Mesothelial cell of epicardium (in vitro differentiated cells): ENCODE results near the gene ZNF585A. TPM values are rescaled to one million over a fixed set of nuclear protein-coding genes. Genes with fewer than 3 reads are reported as not detected.

Experiments
- DNase-seq, 2 experiments: peaks; one replicate each; pipeline ENCODE4 v3.0.0; 2021; ENCODE audit warnings: low spot score in 2 of 2; ENCODE audit not compliant: unreplicated experiment in 2 of 2
- H3K27ac Mint-ChIP-seq: 2 replicates; pipeline ENCODE4 v1.8.0; 2021; ENCODE audit warnings: mixed read lengths
- H3K27me3 Mint-ChIP-seq: 2 replicates; pipeline ENCODE4 v1.8.0; 2021; ENCODE audit warnings: low read depth, mixed read lengths
- H3K36me3 Mint-ChIP-seq: 2 replicates; pipeline ENCODE4 v1.8.0; 2021; ENCODE audit warnings: mixed read lengths
- H3K4me1 Mint-ChIP-seq: 2 replicates; pipeline ENCODE4 v1.8.0; 2021; ENCODE audit warnings: mixed read lengths
- H3K4me3 Mint-ChIP-seq: 2 replicates; pipeline ENCODE4 v1.8.0; 2021; ENCODE audit warnings: mild to moderate bottlenecking, moderate library complexity, mixed read lengths
- H3K9me3 Mint-ChIP-seq: 2 replicates; pipeline ENCODE4 v1.8.0; 2021; ENCODE audit warnings: mixed read lengths
- total RNA-seq: library from RNA; stranded (reverse); gene quantifications from 3 replicates; pipeline ENCODE4 v1.2.1, GENCODE V29; 2021
- TF ChIP-seq, protein P1 (sequence below): fragments of 200-600 bp; sonication (generic); IDR thresholded peaks from one replicate; pipeline ENCODE4 v1.5.0; 2021; ENCODE audit warnings: antibody characterized with exemption; ENCODE audit not compliant: unreplicated experiment

ZNF585A gene
- total RNA-seq, 1 donor from 2014 or later: 12.5 TPM

GRCh38 chr19:37098570-37098969 lies 73.9 kb downstream of the ZNF585A start:
- Mint-ChIP-seq H3K4me3 (no peak overlapping the region), H3K36me3 (peaks cover 92% of the 10 kb centered on the region), H3K27me3 (no peaks in the 10 kb centered on the region), H3K4me1 (no peaks in the 10 kb centered on the region), H3K27ac (no peak overlapping the region), H3K9me3 (peaks cover 70% of the 10 kb centered on the region)
- no peak for DNase-seq
- TF ChIP-seq, protein P1, sequence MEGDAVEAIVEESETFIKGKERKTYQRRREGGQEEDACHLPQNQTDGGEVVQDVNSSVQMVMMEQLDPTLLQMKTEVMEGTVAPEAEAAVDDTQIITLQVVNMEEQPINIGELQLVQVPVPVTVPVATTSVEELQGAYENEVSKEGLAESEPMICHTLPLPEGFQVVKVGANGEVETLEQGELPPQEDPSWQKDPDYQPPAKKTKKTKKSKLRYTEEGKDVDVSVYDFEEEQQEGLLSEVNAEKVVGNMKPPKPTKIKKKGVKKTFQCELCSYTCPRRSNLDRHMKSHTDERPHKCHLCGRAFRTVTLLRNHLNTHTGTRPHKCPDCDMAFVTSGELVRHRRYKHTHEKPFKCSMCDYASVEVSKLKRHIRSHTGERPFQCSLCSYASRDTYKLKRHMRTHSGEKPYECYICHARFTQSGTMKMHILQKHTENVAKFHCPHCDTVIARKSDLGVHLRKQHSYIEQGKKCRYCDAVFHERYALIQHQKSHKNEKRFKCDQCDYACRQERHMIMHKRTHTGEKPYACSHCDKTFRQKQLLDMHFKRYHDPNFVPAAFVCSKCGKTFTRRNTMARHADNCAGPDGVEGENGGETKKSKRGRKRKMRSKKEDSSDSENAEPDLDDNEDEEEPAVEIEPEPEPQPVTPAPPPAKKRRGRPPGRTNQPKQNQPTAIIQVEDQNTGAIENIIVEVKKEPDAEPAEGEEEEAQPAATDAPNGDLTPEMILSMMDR: no peak

DNA sequence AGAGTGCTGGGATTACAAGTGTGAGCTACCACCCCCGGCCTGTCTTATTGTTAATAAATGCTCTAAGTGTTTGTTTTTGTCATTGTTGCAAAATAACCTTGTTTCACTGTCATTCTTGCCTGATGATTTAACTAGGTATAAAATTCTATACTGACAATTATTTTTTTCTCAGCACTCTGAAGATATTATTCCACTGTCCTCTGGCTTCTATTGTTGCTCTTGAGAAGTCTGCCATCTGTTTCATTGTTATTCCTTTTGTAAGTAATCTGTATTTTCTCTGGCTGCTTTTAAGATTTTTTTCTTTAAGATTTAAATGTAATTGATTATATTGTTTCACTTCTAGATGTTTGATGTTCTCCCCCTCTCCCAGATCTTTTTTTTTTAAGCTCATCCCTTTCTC lies 76.6 kb downstream of the ZNF585A start:
- no peaks in the 10 kb centered on the region for H3K27me3 Mint-ChIP-seq
- H3K9me3 Mint-ChIP-seq: peaks cover 66% of the 10 kb centered on the region
- H3K4me3 Mint-ChIP-seq: no peak overlapping the region
- H3K4me1 Mint-ChIP-seq: no peaks in the 10 kb centered on the region
- peaks cover 92% of the 10 kb centered on the region for H3K36me3 Mint-ChIP-seq
- no peak for DNase-seq
- TF ChIP-seq, protein P1: no peak
- H3K27ac Mint-ChIP-seq: no peak overlapping the region

Other genes starting within 250 kb of the ZNF585A start
- 13.6 to 15.6 TPM (median 15.0 TPM) in 3 replicates for gene ZNF420, start 94.3 kb downstream of the ZNF585A start, total RNA-seq
- gene ZNF585B, start 37.8 kb upstream of the ZNF585A start, total RNA-seq: 16.8 to 22.5 TPM (median 18.1 TPM) in 3 replicates
- gene ZNF383, start 45.5 kb upstream of the ZNF585A start, total RNA-seq: 11.0 to 11.4 TPM (median 11.0 TPM) in 3 replicates
- 8.5 to 9.4 TPM (median 8.6 TPM) in 3 replicates for gene ZNF527, start 198.4 kb upstream of the ZNF585A start, total RNA-seq